NCI-H510A (cell line): ENCODE measurements around the gene HRG.
"Not testable (repeated sequence)": the region's sequence is repeated elsewhere in the genome, so short reads cannot be mapped to it uniquely, and the experiment has no call there.

Experiments
- DNase-seq: peaks from one replicate; lab custom pipeline; 2025; lab: John Stamatoyannopoulos, UW

HRG gene, protein sequence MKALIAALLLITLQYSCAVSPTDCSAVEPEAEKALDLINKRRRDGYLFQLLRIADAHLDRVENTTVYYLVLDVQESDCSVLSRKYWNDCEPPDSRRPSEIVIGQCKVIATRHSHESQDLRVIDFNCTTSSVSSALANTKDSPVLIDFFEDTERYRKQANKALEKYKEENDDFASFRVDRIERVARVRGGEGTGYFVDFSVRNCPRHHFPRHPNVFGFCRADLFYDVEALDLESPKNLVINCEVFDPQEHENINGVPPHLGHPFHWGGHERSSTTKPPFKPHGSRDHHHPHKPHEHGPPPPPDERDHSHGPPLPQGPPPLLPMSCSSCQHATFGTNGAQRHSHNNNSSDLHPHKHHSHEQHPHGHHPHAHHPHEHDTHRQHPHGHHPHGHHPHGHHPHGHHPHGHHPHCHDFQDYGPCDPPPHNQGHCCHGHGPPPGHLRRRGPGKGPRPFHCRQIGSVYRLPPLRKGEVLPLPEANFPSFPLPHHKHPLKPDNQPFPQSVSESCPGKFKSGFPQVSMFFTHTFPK

DNA sequence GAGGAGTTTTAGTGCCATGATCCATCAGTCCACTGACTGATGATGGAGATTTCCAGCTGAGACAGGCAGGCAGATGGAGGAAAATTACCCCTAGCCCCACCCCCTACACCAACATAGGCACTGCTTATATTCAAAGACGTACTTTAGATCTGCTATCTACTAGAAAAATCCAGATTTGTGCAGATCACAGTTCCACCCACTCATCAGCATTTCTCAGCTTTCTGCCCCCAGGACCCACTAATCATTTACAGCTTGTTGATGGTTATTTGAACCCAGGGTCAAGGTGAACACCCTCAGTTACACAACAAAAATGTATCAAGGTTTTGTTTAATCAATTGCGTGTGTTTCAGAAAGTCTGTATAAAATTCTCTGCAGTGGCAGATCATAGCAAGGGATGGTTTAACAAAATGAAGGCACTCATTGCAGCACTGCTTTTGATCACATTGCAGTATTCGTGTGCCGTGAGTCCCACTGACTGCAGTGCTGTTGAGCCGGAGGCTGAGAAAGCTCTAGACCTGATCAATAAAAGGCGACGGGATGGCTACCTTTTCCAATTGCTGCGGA lies at the start of gene HRG:
Gene HRG, plus strand, starts transcription at position 390 of the 564 bp plus-strand sequence. Its CDS starts 18 bp downstream, at position 408.
- DNase-seq, result no peak

DNA sequence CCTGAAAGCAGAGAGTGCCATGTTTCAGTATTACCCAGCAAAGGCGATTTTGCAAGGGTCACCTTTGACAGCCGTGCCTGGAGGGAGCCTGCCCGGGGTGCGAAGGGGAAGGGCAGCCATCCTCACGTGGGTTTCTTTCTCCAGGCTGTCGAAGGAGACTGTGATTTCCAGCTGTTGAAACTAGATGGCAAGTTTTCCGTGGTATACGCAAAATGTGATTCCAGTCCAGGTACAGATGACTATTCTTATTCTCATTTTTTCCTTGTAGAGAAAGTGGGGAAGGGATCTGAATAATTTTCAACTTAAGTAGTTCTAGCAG lies 49.6 kb upstream of the HRG start:
- DNase-seq, result no peak

DNA sequence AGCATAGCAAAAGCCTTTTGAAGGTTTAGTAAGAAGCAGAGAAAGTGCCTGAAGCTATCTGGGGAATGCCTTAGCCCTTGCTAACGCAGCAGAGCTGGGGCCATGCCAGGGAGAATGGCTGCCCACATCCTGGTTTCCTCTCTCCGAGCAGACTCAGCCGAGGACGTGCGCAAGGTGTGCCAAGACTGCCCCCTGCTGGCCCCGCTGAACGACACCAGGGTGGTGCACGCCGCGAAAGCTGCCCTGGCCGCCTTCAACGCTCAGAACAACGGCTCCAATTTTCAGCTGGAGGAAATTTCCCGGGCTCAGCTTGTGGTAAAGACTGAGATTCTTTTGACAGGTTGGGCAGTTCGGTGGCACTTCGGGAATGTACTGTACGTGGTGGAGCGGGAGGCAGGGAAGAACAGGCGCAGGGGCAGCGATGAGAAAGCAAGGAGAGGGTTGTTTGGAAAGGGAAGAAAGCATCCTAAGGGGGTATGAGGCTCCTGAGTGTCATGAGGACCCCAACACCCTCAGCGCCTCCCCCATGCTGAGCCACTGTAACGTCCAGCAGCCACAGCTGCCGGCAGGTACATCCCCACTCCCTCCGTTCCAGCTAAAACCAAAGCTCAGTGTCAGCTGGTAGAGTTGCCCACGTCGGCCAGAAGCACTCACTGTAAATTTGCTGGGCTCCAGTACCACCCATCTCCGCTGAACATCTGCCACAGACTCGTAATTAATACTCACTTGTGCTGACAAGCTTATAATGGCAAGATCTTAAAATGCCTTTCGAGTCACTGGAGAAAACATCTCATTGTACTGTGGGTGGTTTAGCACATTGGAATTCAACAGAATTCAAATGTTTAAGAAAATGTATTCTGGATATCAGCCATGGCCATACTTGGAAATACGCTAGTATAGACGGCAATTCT lies 48.5 kb upstream of the HRG start:
- DNase-seq, result no peak

DNA sequence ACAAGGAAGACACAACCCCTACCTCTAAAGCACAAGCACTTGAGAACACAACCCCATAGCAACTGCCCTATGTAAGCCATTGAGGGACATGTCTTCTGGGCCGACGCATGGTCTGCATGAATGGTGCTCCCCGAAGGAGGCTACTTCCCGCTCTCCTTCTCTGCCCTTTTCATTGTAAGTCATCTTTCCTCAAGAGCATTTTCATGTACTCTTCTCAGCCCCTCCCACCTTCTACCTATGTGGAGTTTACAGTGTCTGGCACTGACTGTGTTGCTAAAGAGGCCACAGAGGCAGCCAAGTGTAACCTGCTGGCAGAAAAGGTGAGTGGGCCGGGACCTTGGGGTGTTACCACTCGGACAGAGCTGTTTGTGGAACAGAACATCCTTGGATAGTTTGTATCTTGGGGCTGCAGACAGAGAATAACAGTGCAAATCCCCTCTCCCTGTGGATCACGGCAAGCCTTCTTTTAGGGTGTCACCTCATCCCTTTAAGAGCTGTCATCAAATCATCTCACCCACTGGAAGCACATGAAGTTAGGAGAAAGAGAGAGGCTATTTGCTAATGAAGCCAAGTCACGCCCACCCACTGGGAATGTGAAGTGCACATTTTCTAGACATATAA lies 47.4 kb upstream of the HRG start:
- DNase-seq, result no peak

DNA sequence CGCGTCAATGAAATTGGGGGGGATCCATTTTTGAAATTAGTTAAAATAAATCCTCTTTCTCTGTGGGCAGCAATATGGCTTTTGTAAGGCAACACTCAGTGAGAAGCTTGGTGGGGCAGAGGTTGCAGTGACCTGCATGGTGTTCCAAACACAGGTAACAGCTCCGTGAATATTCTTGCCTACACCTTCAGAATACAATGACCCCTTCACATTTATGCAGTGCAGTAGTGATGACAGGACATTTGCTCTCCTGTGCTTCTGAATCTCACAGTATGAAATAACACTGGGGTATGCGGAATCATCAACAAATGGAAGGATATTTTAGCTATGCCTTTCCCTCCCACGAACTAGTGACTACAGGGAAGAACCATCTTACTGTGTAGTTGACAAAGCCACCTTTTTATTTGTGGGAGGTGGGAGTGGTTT lies 46.0 kb upstream of the HRG start:
- DNase-seq, result no peak

DNA sequence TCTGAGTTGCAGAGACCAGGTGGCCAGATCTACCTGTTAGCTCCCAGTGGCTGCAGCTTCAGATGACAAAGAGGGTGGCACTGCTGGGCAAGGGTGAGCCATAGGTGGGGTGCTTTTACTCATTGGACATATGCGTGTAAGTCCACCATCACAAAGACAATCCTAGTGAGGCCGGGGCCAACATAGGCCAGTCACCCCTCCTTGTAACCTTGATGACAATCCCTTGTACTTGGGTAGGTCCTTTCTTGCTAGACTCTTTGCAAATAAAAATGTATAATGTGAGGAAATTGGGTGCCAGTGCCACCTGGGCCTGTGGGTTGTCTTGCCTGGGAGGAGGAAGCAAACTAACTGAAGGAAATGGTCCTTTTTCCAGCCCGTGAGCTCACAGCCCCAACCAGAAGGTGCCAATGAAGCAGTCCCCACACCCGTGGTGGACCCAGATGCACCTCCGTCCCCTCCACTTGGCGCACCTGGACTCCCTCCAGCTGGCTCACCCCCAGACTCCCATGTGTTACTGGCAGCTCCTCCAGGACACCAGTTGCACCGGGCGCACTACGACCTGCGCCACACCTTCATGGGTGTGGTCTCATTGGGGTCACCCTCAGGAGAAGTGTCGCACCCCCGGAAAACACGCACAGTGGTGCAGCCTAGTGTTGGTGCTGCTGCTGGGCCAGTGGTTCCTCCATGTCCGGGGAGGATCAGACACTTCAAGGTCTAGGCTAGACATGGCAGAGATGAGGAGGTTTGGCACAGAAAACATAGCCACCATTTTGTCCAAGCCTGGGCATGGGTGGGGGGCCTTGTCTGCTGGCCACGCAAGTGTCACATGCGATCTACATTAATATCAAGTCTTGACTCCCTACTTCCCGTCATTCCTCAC lies 45.4 kb upstream of the HRG start:
- no peak for DNase-seq

DNA sequence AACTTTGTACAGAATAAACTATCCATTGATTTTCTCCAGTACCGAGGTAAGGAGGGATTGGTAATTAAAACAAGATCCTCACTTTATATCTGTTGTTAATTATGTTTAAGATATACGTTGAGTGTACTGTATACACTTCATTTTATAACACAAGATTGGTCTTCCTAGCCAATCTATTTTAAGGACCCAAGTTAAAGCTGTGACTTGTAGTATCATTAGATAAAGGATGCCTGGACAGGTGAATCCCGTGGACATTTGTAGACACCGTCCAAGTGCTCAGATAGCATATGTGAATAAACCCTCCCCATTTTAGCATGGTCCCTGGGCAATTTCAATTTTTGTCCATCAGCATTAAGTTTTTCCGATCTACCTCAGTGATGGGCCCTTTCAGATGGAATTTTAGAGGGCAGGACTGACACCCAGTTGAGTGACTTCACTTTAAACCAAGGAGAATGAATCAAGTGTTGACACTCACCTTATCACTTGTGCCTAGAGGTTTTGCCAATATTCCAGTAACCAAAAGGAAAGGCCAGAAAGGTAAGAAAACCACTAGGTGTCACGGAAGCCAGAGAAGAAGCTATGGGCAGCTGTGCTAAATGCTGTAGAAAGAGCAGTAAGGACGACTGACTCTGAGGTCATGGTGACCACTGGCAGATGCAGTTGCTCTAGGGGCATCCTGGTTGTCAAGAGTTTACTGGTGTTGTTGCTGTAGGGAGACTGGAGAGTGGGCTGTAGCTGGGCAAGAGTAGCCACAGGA lies 43.7 kb upstream of the HRG start:
- no peak for DNase-seq

DNA sequence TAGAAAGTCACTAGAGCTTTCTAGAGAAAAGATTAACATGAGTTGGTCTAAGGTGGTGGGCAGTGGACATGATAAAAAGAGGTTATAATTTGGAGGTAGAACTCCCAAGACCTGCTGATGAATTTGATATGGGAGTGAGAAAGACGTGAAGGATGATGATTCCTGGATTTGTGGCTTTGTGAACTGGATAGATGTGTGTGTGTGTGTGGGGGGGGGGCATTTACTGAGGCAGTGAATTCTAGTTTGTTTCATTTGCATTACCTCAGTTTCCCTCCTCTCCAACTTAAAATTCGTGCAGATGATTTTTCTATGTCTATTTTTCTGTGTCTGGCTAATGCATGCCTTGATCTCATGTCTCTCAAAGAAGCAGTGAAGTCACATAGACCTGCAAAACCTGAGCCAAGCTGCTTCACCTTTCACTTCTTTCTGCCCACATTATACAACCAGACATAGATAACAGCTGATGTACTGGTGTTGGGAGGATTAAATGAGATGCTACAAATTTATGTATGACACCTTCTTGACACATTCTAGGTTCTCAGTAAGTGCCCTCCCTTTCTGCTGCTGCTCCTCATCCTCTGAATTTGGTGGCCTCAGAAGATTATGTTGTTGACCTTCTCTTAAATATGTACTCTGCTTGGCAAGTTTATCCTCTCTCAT lies 43.0 kb upstream of the HRG start:
- DNase-seq, result no peak

DNA sequence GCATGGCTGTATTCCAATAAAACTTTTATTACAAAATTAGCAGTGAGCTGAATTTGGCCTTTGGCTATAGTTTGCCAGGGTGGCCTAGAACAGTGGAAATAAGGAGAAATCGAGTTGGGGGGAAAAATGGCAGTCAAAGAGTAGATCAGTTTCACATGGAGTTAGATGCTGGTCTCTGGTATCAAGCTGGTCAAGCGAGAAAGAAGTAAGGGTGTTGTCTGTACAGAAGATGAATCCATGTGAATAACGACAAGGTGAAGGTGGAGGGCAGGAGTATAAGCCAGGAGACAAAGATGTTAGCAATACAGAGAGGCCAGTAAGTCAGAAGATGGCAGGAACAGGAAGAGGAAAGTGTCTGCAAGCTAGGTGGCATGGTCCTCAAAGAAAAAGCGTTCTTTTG lies 41.2 kb upstream of the HRG start:
- no peak for DNase-seq

DNA sequence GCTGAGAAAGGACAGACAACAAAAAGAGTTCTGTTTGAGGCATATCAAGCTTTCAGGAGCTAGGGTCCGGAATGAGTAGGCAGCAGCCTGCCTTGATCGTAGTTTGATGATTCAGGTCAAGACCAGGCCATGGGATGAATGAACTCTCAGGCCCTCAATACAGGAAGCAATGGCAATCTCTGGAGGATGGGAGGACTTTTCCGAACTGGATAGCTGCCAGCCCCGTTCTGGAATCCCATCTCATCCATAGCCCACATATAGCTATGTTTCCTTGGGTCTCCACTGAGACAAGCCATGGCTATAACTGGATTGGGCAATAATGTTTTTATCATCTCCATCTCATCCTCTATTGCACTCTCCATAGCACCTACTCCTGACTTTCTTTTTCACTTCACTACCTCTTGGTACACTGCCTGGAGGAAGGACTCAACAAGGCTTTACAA lies 40.2 kb upstream of the HRG start:
- DNase-seq, result no peak

DNA sequence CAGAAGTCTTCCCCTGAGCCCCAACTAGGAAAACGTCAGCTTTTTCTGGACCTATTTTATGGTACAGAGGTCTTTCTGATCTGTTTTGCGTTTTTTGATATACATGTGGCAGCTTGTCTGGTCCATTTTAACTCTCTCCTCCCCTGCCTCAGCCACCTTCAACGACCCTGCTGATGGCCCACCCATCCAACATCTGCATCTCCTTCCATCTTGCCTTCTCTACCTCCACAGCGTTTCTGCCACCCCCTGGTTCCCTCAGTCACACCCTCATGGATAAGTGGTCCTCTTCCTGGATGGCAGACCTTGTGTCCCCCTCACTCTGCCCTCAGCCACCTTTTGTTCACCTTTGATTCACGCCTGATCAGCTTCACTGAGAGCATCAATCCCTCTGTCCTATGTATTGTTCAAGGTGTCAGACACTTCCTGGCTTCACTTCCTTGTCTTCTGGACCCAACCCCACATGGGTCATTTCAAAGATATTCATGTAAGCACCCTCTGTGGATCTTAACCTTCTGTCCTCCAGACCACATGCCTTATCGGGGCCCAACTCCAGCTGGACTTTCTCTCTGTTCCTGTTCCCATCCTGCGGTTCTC lies 39.5 kb upstream of the HRG start:
- no peak for DNase-seq

DNA sequence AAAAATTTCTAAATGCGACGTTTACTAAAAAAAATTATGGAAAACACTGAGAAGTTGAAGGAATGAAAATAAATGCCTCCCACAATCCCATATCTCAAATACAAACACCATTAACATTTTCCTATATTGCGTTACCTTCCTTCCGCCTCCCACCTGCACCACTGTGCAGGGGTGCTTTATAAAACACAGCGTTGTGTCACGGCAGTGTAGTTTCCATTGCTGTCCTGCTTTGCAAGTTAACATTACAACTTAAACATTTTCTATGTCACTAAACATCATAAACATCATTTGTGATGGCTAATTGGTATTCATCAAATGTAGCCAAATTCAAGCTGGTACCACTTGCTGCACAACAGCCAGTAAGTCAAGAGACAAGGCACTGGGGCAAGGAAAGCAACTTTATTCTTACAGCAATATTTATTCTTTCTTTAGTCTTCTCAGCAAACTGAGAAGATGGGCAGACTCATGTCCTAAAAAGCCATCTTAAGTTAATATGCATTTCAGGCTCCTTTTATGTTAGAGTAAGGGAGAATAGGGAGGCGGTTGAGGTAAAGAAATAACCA lies 37.9 kb upstream of the HRG start:
- DNase-seq, result no peak

DNA sequence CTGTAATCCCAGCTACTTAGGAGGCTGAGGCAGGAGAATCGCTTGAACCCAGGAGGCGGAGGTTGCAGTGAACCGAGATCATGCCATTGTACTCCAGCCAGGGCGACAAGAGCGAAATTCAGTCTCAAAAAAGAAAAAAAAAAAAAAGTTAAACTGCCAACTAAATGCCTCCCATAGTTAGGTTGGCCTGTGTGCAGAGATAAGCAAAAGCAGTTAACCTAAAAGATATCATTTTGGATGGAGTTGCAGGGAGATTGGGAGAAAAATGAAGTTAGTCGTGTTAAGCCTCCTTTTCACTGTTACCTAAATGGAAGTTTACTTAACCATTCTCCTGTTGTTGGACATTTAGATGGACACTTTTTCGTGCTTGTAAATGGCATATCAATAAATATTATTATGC lies 37.1 kb upstream of the HRG start:
- no peak for DNase-seq

DNA sequence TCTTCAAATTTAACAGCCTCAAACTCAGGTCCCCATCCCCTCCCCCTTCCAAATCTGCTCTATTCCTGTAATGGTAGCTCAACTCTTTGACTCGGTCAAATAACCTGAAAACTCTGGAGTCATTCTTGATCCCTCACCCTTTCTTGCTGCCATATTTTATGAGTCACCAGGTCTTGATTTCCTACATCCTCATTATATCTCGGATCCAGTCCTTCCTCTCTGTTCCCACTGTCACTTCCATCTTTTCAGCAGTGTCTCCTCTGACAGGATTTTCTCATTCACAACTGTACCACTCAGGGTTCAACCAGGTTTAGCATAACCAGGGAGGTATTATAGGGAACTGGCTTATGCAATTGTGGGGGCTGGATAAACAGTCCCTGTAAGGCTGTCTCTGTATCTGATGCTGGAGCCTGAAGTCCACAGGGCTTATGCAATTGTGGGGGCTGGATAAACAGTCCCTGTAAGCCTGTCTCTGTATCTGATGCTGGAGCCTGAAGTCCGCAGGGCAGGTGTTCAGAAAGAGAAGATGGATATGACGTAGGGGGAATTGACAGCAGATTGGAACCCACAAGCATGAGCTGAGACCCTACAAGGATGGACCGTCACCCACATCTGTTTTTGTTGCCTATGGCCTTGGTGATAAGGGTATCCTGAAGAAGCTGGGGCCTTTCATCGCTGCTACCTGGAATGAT lies 34.7 kb upstream of the HRG start:
- no peak for DNase-seq

DNA sequence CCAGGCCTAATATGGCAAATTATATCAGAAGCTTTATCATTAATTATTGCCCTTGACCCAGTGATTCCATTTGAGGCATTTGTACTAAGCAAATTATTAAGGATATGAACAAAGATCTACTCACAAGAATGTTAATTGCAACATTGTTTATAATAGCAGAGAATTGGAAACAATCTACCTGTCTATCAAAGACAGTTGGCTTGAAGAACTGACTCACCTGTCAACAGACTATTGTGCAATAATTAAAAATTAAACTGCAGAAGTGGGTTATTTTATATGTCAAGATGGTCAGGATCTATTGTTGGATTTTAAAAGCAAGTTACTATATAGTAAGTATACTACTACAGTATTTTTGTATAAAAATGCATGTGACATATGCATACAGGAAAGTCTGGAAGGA lies 32.3 kb upstream of the HRG start:
- DNase-seq, result no peak

DNA sequence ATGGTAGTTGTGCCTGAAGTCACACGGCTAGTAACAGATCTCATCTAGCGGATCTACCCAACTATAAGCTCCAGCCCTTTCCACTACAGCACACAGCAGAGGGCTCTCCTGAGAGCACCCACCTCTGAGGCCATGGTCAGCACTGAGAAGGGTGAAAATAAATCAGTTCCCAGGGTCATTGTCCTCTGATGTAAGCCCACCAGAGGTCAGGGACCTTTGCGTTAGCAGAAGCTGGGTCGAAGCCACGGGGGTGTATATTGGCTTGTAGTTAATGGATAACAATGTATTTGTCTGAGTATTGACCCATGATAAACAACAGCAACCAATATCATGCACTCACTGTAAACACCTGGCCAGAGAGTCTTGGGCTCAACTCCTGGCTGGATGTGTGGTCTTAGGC lies 31.6 kb upstream of the HRG start:
- DNase-seq, result not testable (repeated sequence)

DNA sequence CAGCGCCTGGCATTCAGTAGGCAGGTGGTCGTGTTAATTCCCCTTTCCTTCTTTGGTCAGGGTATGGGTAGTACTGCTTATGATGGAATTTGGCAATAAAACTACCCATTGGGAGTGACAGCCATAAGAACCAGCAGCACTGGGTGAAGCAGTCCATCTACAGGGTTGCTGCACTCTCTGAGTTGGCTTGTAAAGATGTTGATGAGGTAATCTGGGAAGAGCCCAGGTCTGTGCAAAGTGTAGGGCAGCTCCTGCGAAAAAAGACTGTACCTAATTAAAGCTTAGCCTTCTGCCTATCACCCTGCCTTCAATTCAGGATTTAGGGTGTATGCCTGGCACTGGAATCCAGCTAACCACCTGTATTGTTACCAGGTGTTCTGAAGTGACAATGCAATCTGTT lies 30.3 kb upstream of the HRG start:
- no peak for DNase-seq

DNA sequence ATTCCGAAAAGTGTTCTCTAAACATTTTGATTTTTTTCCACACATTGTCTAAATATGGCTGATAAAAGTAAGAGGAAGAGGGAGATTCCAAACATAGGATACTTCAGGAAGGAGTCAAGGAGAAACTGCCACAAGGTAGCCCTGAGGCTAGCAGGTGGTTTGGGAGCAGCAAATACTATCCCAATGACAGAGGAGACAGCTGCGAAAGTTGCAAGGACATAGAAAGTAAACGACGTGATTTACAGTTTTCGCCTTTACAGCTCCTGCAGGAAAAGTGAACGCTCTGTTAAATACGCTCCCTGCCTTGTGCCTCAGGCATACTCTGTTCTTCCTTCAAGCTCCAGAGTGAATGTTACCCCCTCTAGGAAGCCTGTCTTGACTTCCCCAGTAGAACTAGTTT lies 29.3 kb upstream of the HRG start:
- DNase-seq, result no peak

DNA sequence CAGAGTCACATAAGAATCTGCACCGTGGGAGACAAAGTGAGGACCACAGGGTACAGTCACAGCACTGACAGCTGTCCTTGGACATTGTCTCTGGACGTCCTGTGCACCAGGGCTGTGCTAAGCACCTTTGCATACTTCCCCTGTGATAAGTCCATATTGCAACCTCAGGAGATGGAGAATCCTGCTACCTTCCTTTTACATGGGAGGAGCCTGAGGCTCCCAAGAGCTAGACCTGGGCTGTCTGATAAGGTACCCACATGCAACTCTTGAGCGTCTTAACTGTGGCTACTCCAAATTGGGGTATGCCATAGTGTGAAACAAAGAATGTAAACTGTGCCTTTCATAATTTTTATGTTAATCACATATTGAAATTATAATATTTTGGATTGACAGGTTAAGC lies 28.1 kb upstream of the HRG start:
- no peak for DNase-seq
